ENCODE measurements around the gene PVALEF. TPM values are rescaled to one million over a fixed set of nuclear protein-coding genes. Genes with fewer than 3 reads are reported as not detected.

The PVALEF gene
- total and polyA plus RNA-seq, 2 of the 13 experiments (the other 11 are each of a cell fraction or from before 2014, with no cell fraction given), result 0.18 TPM

DNA sequence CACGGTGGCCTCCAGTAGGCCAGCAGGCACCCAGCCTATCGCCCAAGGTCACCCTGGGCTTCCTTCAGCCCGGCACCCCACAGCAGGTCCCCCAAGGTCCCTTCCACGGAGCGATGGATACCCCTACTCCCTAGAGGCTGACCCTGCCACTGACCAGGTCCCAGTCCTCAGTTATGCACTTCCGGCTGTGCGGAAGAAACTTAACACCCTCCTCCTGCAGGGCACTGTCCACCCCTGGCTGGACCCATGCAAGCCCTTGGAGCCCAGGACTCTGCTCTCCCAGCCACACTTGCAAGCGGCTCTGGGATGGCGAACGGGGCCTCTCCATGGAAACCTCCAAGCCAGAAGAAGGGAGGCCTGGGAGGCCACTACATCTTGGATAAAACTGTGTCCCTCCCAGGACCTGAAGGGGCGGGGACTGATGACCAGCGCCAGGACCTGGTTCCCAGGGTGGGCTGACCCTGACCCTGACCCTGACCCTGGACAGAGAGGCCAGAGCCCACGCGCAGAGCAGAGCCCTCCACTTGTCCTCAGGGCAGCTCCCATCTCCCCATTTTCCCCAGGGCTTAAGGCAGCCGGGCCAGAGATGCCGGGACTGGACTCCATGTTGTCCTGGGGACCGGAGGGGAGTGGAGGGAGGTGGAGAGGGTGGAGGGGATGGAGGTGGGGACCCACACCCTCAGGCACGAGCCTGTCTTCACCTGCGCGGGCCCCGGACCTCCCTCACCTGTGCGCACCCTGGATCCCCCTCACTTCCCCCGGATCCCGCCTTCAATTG lies 56.7 kb downstream of the PVALEF start (continued):
- TF ChIP-seq ZNF609 (CRISPR knock-in tag; IDR thresholded peaks at IDR 0.05; ENCODE audit: borderline replicate concordance) (peak; percentile 45; the same call in 1 of the 2 replicates), SMAD3 (CRISPR knock-in tag; IDR thresholded peaks at IDR 0.05) (no peak), ARID2 (CRISPR knock-in tag; IDR thresholded peaks at IDR 0.05; ENCODE audit: borderline replicate concordance) (no peak), HES4 (CRISPR knock-in tag; IDR thresholded peaks at IDR 0.05; ENCODE audit: borderline replicate concordance) (0 out of 2 replicates have a peak, but pooled peaks have one; percentile 16), SNAPC4 (CRISPR knock-in tag; IDR thresholded peaks at IDR 0.05) (no peak), ZNF75D (CRISPR knock-in tag; IDR thresholded peaks at IDR 0.05; ENCODE audit: borderline replicate concordance) (no peak), ATF7-NPFF (CRISPR knock-in tag; IDR thresholded peaks at IDR 0.05; ENCODE audit: low read depth) (no peak), ZNF841 (CRISPR knock-in tag; IDR thresholded peaks at IDR 0.05; ENCODE audit: borderline replicate concordance) (no peak), ZBTB7A (CRISPR knock-in tag; IDR thresholded peaks at IDR 0.05) (no peak), SIN3A (IDR thresholded peaks at IDR 0.05; ENCODE audit: borderline replicate concordance, low read depth, low read length) (no peak; the same call in 1 of the 2 replicates), ZMYM4 (CRISPR knock-in tag; IDR thresholded peaks at IDR 0.05) (no peak), RBM39 (IDR thresholded peaks at IDR 0.05; ENCODE audit: low read depth, low read length, poor library complexity, severe bottlenecking) (no peak), SAP130 (CRISPR knock-in tag; IDR thresholded peaks at IDR 0.05; ENCODE audit: low read depth) (peak; percentile 65), SALL1 (CRISPR knock-in tag; IDR thresholded peaks at IDR 0.05) (no peak), TEAD3 (CRISPR knock-in tag; optimal IDR thresholded peaks at IDR 0.05; ENCODE audit: borderline replicate concordance) (no peak), ZNF230 (CRISPR knock-in tag; IDR thresholded peaks at IDR 0.05) (no peak), GABPB1 (CRISPR knock-in tag; IDR thresholded peaks at IDR 0.05) (peak; percentile 63), ZMAT3 (CRISPR knock-in tag; conservative IDR thresholded peaks at IDR 0.05) (0 out of 2 replicates have a peak, but pooled peaks have one; percentile 33), RBAK (CRISPR knock-in tag; IDR thresholded peaks at IDR 0.05) (no peak), POLR2AphosphoS5 (IDR thresholded peaks at IDR 0.05; ENCODE audit: low read depth, low read length) (no peak)
